HepG2 (cell line): Measurements from ENCODE around the gene FOXS1. TPM values are rescaled to one million over a fixed set of nuclear protein-coding genes. Genes with fewer than 3 reads are reported as not detected.

Experiments
- HOXA5 ChIP-seq: sonication (generic); formaldehyde crosslinking; IDR thresholded peaks from 2 replicates; pipeline ENCODE4 v1.4.0; 2020; ENCODE audit warnings: missing genetic modification reagents
- KMT2B ChIP-seq: IDR thresholded peaks from 2 replicates; pipeline ENCODE4 v1.6.1; 2016; ENCODE audit warnings: missing genetic modification reagents, missing compliant biosample characterization
- PAX8 ChIP-seq: sonication (generic); formaldehyde crosslinking; IDR thresholded peaks from 2 replicates; pipeline ENCODE4 v1.8.0; 2022; ENCODE audit warnings: mild to moderate bottlenecking, missing genetic modification reagents, borderline replicate concordance
- RBFOX2 ChIP-seq: fragments of 200-400 bp; formaldehyde crosslinking; IDR thresholded peaks from 2 replicates; pipeline ENCODE4 v1.6.1; 2017; ENCODE audit warnings: low read depth, mild to moderate bottlenecking, low read length
- RBM22 ChIP-seq: fragments of 200-400 bp; formaldehyde crosslinking; optimal IDR thresholded peaks from 2 replicates; pipeline ENCODE3; 2017; ENCODE audit warnings: mild to moderate bottlenecking, low read length, moderate library complexity
- SP140L ChIP-seq: sonication (generic); formaldehyde crosslinking; IDR thresholded peaks from 2 replicates; pipeline ENCODE4 v1.4.0; 2020; ENCODE audit warnings: missing genetic modification reagents, borderline replicate concordance
- TAF1 ChIP-seq: sonication (generic); formaldehyde crosslinking; IDR thresholded peaks from 2 replicates; pipeline ENCODE4 v1.4.0; 2020; ENCODE audit warnings: missing genetic modification reagents
- ZNF143 ChIP-seq: sonication (generic); formaldehyde crosslinking; IDR thresholded peaks from 2 replicates; pipeline ENCODE4 v1.4.0; 2020; ENCODE audit warnings: missing genetic modification reagents
- ZNF569 ChIP-seq: sonication (generic); formaldehyde crosslinking; IDR thresholded peaks from 2 replicates; pipeline ENCODE4 v1.5.0; 2020; ENCODE audit warnings: mild to moderate bottlenecking, missing genetic modification reagents, moderate library complexity, borderline replicate concordance
- ZNF724P ChIP-seq: sonication (generic); formaldehyde crosslinking; IDR thresholded peaks from 2 replicates; pipeline ENCODE4 v1.8.0; 2022; ENCODE audit warnings: missing genetic modification reagents, borderline replicate concordance
- ZNF841 ChIP-seq: sonication (generic); formaldehyde crosslinking; IDR thresholded peaks from 2 replicates; pipeline ENCODE4 v1.8.1; 2023; ENCODE audit warnings: missing genetic modification reagents, borderline replicate concordance
- polyA plus RNA-seq, 8 experiments: library from polyadenylated mRNA; depleted of rRNA in 3 of 8; stranded (reverse) in 7 of 8; unstranded in 1 of 8; fragments of >200 nt; fragmentation: Illumina TruSeq in 4 of 8; extraction: Trizol in 4 of 8; gene quantifications; 2 replicates each; pipeline versions ENCODE4 v1.2.1 to v1.2.3, GENCODE V29; 2011 to 2016; ENCODE audit warnings: low read depth in 4 of 8, missing spikeins in 1 of 8, mixed read lengths in 1 of 8; ENCODE audit not compliant: insufficient read depth in 1 of 8
- total RNA-seq, 5 experiments: library from RNA; depleted of rRNA; stranded (reverse); fragments of >200 nt; fragmentation: Illumina TruSeq; extraction: Trizol; gene quantifications; 2 replicates each; pipeline ENCODE4 v1.2.3, GENCODE V29; 2016; ENCODE audit warnings: low read depth in 1 of 5
- TF ChIP-seq, protein P1 (sequence below): IDR thresholded peaks from 2 replicates; pipeline ENCODE4 v1.6.1; 2016; ENCODE audit warnings: missing genetic modification reagents, missing compliant biosample characterization
- TF ChIP-seq, protein P2 (sequence below): sonication (generic); formaldehyde crosslinking; IDR thresholded peaks from 2 replicates; pipeline ENCODE4 v1.5.0; 2020; ENCODE audit warnings: mild to moderate bottlenecking, missing genetic modification reagents, borderline replicate concordance
- TF ChIP-seq, protein P3 (sequence below): sonication (generic); formaldehyde crosslinking; IDR thresholded peaks from 2 replicates; pipeline ENCODE4 v1.4.0; 2020; ENCODE audit warnings: missing genetic modification reagents, borderline replicate concordance
- TF ChIP-seq, protein P4 (sequence below): sonication (generic); formaldehyde crosslinking; IDR thresholded peaks from 2 replicates; pipeline ENCODE4 v1.8.1; 2023; ENCODE audit warnings: mild to moderate bottlenecking, moderate library complexity, missing genetic modification reagents

The FOXS1 gene
- total and polyA plus RNA-seq, 2 of the 13 experiments (the other 11 are each of a cell fraction or from before 2014, with no cell fraction given): not detected

DNA sequence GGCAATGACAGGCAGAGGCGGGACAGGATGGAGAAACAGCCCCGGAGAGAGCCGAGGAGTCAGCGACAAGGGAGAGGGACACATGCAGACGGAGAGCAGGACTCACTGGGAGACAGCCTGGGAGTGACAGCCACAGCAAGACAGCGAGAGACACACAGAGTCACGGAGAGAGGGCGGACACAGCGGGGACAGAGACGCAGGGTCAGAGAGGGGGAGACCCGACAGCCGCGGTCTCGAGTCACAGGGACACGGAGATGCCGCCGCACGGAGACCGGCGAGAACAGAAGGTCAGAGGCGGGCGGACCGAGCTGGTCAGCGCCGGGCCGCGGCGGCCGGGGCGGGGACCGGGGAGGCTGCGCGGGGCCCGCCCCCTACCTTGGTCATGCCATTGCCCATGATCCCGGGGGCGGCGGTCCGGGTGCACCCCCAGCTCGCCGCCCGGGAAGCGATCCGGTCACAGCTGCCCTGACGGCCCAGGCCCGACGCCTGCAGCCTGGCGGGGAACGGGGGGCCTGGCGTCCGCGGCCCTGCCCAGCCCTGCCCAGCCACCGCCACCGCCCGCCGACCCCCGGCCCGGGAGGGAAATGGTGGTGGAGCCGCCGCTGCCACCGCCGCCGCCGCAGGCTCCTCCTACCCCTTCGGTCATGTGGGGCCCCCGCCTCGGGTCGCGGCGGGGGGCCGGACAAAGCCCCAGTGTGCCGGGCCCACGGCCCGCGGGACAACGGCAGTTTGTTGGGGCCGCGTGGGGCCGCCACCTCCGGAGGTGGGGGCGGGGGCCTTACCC is 24.7 kb upstream of the FOXS1 start, which contains the start of the genes DUSP15 and TTLL9 (continued):
- TF ChIP-seq ZNF143 (CRISPR knock-in tag) (no peak), ZNF841 (CRISPR knock-in tag) (no peak), HOXA5 (CRISPR knock-in tag) (peak; percentile 17; the same call in 1 of the 2 replicates), ZNF569 (CRISPR knock-in tag) (no peak), SP140L (CRISPR knock-in tag) (no peak), PAX8 (CRISPR knock-in tag) (0 out of 2 replicates have a peak, but pooled peaks have one; percentile 44), ZNF724P (CRISPR knock-in tag) (no peak), KMT2B (CRISPR knock-in tag) (no peak), RBFOX2 (0 out of 2 replicates have a peak, but pooled peaks have one; percentile 32), RBM22 (no peak), TAF1 (0 out of 2 replicates have a peak, but pooled peaks have one; percentile 23)
- TF ChIP-seq, protein P1, sequence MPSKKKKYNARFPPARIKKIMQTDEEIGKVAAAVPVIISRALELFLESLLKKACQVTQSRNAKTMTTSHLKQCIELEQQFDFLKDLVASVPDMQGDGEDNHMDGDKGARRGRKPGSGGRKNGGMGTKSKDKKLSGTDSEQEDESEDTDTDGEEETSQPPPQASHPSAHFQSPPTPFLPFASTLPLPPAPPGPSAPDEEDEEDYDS (CRISPR knock-in tag): no peak
- TF ChIP-seq, protein P2, sequence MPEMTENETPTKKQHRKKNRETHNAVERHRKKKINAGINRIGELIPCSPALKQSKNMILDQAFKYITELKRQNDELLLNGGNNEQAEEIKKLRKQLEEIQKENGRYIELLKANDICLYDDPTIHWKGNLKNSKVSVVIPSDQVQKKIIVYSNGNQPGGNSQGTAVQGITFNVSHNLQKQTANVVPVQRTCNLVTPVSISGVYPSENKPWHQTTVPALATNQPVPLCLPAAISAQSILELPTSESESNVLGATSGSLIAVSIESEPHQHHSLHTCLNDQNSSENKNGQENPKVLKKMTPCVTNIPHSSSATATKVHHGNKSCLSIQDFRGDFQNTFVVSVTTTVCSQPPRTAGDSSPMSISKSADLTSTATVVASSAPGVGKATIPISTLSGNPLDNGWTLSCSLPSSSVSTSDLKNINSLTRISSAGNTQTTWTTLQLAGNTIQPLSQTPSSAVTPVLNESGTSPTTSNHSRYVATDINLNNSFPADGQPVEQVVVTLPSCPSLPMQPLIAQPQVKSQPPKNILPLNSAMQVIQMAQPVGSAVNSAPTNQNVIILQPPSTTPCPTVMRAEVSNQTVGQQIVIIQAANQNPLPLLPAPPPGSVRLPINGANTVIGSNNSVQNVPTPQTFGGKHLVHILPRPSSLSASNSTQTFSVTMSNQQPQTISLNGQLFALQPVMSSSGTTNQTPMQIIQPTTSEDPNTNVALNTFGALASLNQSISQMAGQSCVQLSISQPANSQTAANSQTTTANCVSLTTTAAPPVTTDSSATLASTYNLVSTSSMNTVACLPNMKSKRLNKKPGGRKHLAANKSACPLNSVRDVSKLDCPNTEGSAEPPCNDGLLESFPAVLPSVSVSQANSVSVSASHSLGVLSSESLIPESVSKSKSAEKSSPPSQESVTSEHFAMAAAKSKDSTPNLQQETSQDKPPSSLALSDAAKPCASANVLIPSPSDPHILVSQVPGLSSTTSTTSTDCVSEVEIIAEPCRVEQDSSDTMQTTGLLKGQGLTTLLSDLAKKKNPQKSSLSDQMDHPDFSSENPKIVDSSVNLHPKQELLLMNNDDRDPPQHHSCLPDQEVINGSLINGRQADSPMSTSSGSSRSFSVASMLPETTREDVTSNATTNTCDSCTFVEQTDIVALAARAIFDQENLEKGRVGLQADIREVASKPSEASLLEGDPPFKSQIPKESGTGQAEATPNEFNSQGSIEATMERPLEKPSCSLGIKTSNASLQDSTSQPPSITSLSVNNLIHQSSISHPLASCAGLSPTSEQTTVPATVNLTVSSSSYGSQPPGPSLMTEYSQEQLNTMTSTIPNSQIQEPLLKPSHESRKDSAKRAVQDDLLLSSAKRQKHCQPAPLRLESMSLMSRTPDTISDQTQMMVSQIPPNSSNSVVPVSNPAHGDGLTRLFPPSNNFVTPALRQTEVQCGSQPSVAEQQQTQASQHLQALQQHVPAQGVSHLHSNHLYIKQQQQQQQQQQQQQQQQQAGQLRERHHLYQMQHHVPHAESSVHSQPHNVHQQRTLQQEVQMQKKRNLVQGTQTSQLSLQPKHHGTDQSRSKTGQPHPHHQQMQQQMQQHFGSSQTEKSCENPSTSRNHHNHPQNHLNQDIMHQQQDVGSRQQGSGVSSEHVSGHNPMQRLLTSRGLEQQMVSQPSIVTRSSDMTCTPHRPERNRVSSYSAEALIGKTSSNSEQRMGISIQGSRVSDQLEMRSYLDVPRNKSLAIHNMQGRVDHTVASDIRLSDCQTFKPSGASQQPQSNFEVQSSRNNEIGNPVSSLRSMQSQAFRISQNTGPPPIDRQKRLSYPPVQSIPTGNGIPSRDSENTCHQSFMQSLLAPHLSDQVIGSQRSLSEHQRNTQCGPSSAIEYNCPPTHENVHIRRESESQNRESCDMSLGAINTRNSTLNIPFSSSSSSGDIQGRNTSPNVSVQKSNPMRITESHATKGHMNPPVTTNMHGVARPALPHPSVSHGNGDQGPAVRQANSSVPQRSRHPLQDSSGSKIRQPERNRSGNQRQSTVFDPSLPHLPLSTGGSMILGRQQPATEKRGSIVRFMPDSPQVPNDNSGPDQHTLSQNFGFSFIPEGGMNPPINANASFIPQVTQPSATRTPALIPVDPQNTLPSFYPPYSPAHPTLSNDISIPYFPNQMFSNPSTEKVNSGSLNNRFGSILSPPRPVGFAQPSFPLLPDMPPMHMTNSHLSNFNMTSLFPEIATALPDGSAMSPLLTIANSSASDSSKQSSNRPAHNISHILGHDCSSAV: no peak
- TF ChIP-seq, protein P3, sequence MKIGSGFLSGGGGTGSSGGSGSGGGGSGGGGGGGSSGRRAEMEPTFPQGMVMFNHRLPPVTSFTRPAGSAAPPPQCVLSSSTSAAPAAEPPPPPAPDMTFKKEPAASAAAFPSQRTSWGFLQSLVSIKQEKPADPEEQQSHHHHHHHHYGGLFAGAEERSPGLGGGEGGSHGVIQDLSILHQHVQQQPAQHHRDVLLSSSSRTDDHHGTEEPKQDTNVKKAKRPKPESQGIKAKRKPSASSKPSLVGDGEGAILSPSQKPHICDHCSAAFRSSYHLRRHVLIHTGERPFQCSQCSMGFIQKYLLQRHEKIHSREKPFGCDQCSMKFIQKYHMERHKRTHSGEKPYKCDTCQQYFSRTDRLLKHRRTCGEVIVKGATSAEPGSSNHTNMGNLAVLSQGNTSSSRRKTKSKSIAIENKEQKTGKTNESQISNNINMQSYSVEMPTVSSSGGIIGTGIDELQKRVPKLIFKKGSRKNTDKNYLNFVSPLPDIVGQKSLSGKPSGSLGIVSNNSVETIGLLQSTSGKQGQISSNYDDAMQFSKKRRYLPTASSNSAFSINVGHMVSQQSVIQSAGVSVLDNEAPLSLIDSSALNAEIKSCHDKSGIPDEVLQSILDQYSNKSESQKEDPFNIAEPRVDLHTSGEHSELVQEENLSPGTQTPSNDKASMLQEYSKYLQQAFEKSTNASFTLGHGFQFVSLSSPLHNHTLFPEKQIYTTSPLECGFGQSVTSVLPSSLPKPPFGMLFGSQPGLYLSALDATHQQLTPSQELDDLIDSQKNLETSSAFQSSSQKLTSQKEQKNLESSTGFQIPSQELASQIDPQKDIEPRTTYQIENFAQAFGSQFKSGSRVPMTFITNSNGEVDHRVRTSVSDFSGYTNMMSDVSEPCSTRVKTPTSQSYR: 0 out of 2 replicates have a peak, but pooled peaks have one; percentile 26
- TF ChIP-seq, protein P4, sequence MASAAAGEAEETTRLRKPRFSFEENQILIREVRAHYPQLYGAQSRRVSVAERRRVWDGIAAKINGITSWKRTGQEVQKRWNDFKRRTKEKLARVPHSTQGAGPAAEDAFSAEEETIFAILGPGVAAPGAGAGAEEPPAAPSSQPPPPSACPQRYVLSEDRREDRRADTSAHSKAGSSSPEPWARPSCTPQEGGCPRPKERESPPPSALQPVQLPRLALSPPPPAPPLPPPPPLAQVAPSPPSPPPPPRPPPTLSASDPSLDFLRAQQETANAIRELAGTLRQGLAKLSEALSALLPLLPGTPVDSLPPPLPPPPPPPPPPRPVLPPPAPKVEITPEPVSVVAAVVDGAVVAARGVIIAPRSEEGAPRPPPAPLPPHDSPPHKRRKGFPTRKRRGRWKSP (CRISPR knock-in tag): no peak
